Common myeloid progenitor, CD34-positive (primary cell): Measurements from ENCODE around the gene PLA2G4B.

Source experiments
- CTCF ChIA-PET: fragments of 350-600 bp; sonication (Branson Sonifier 250); formaldehyde crosslinking; loops from one replicate; lab custom pipeline; 2021; ENCODE audit warnings: antibody characterized with exemption; lab: Charles Lee
- POLR2A ChIA-PET: fragments of 350-600 bp; sonication (Branson Sonifier 250); formaldehyde crosslinking; loops from one replicate; lab custom pipeline; 2021; ENCODE audit warnings: antibody characterized with exemption; lab: Charles Lee
- DNase-seq, 3 donors: peaks; one replicate each; pipeline versions ENCODE4 v3.0.0 to v3.0.0-alpha.2; 2013
- H3K27ac ChIP-seq, 2 experiments: 1 replicate in 1 of 2; 2 replicates in 1 of 2; pipeline ENCODE4 v1.7.0; 2013; ENCODE audit warnings: inconsistent platforms in 2 of 2, low read length in 2 of 2, mild to moderate bottlenecking in 2 of 2, low read depth in 1 of 2, moderate library complexity in 1 of 2; ENCODE audit not compliant: severe bottlenecking in 2 of 2, insufficient read depth in 1 of 2, poor library complexity in 1 of 2
- H3K27me3 ChIP-seq, 5 experiments: replicated peaks in 2 of 5; 1 replicate in 3 of 5; 2 replicates in 2 of 5; pipeline versions ENCODE4 v1.6.1 to v1.7.0; 2013; ENCODE audit warnings: low read length in 4 of 5, mild to moderate bottlenecking in 2 of 5, moderate library complexity in 2 of 5, inconsistent platforms in 1 of 5; ENCODE audit not compliant: insufficient read depth in 5 of 5, control insufficient read depth in 4 of 5
- H3K36me3 ChIP-seq, 4 experiments: 1 replicate in 2 of 4; 2 replicates in 2 of 4; pipeline versions ENCODE4 v1.6.1 to v1.7.0; 2013; ENCODE audit warnings: low read length in 3 of 4, control low read depth in 1 of 4, mild to moderate bottlenecking in 1 of 4; ENCODE audit not compliant: control insufficient read depth in 4 of 4, insufficient read depth in 4 of 4
- H3K4me1 ChIP-seq, 4 experiments: 1 replicate in 3 of 4; 2 replicates in 1 of 4; pipeline versions ENCODE4 v1.6.1 to v1.7.1; 2013; ENCODE audit warnings: low read length in 3 of 4, mild to moderate bottlenecking in 3 of 4, control low read depth in 1 of 4, inconsistent platforms in 1 of 4, moderate library complexity in 1 of 4; ENCODE audit not compliant: control insufficient read depth in 4 of 4, insufficient read depth in 4 of 4; ENCODE audit errors: control extremely low read depth in 1 of 4
- H3K4me3 ChIP-seq, 7 experiments: 1 replicate in 4 of 7; 2 replicates in 3 of 7; pipeline versions ENCODE4 v1.5.1 to v1.7.0; 2013; ENCODE audit warnings: mild to moderate bottlenecking in 7 of 7, low read length in 6 of 7, moderate library complexity in 6 of 7, inconsistent platforms in 2 of 7, low read depth in 2 of 7, control low read depth in 1 of 7; ENCODE audit not compliant: insufficient read depth in 4 of 7, control insufficient read depth in 1 of 7; ENCODE audit errors: extremely low read depth in 1 of 7
- H3K9me3 ChIP-seq, 5 experiments: 1 replicate in 4 of 5; 2 replicates in 1 of 5; pipeline versions ENCODE4 v1.6.1 to v1.7.1; 2013; ENCODE audit warnings: low read length in 4 of 5, mild to moderate bottlenecking in 2 of 5, inconsistent platforms in 1 of 5, low read depth in 1 of 5, moderate library complexity in 1 of 5; ENCODE audit not compliant: control insufficient read depth in 4 of 5, insufficient read depth in 2 of 5; ENCODE audit errors: control extremely low read depth in 1 of 5
- WGBS: methylation state at CpG from one replicate; pipeline ENCODE4 v1.1.5; 2013; ENCODE audit not compliant: insufficient coverage; 5-methylcytosine and 5-hydroxymethylcytosine counted together

The PLA2G4B gene

GRCh38 chr15:41885321-41885720 lies 46.7 kb downstream of the PLA2G4B start:
- H3K27ac ChIP-seq: no peak overlapping the region
- H3K4me1 ChIP-seq: peaks cover 0 to 19% (median 15%) of the 10 kb centered on the region in 4 experiments
- DNase-seq: no peak
- H3K36me3 ChIP-seq: no peaks in the 10 kb centered on the region
- H3K9me3 ChIP-seq: no peaks in the 10 kb centered on the region
- H3K4me3 ChIP-seq: no peak overlapping the region
- POLR2A ChIA-PET: no interaction called here
- CTCF ChIA-PET: interaction anchor here (1.7 kb wide), 1 partner anchor 10 kb away, joined by 4 read pairs; no protein-coding TSS in a partner anchor
- peaks cover 0 to 20% (median 10%) of the 10 kb centered on the region in 5 experiments for H3K27me3 ChIP-seq

DNA sequence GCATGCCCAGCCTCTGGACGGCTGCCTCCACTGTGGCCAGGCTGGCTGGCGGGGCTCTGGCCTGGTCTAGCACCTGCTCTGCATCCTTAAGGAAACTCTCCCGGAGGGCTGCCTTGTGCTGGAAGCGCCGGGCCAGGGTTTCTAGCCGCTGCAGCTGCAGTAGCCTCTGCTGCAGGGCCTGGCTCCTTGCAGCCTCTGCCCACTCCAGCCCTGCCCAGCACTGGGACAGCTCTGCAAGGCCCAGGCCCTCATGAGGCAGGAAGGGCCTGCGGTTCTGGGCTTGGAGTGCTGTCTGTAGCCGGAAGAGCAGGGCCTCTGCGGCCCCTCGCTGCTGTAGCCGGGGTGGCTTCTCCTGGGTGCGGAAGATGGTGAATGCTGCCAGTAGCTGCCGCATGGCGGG lies 47.2 kb downstream of the PLA2G4B start:
- Histone ChIP-seq H3K27ac (no peak overlapping the region), H3K4me3 (no peak overlapping the region), H3K9me3 (no peaks in the 10 kb centered on the region), H3K27me3 (peaks cover 0 to 15% (median 7%) of the 10 kb centered on the region in 5 experiments), H3K36me3 (no peaks in the 10 kb centered on the region), H3K4me1 (peaks cover 0 to 19% (median 15%) of the 10 kb centered on the region in 4 experiments)
- CTCF ChIA-PET: interaction anchor here (1.7 to 1.8 kb wide), 2 partner anchors 9 to 10 kb away, joined by 4 to 5 read pairs; no protein-coding TSS in a partner anchor
- DNase-seq: no peak
- WGBS: 90% methylated on average over 14 of the region's 14 CpGs
- POLR2A ChIA-PET: no interaction called here

- H3K36me3 ChIP-seq: no peaks in the 10 kb centered on the region
- 93% methylated on average over 6 of the region's 7 CpGs for WGBS
- H3K4me1 ChIP-seq: peaks cover 0 to 16% (median 15%) of the 10 kb centered on the region in 4 experiments
- CTCF ChIA-PET: interaction anchor here (1.7 to 1.8 kb wide), 2 partner anchors 9 to 10 kb away, joined by 4 to 5 read pairs; no protein-coding TSS in a partner anchor
- DNase-seq: no peak
- H3K27me3 ChIP-seq: peaks cover 0 to 6% (median 0%) of the 10 kb centered on the region in 5 experiments
- no peaks in the 10 kb centered on the region for H3K9me3 ChIP-seq
- no peak overlapping the region for H3K27ac ChIP-seq
- POLR2A ChIA-PET: no interaction called here
- no peak overlapping the region for H3K4me3 ChIP-seq
Measured at GRCh38 chr15:41886741-41887140, 48.1 kb downstream of the PLA2G4B start.

DNA sequence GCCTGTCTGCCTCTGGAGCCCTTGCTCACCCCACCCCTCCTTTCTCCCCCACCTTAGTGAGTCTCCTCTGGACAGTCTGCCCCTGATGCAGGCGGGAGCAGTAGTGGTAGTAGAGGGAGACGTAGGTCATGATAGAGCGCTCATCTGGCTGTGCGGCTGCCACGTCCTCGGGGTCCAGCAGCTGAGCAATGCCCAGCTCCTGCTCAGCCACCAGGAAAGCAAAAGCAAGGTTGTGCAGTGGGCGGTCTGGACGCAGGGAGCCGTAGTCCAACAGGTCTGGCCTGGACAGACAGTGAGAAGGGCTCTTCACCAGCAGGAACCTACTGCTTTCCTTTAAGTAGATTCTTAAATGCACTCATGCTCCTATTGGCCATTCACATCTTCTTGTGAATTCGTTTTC lies 48.5 kb downstream of the PLA2G4B start:
- DNase-seq: no peak
- Histone ChIP-seq H3K4me3 (no peak overlapping the region), H3K27me3 (peaks cover 0 to 4% (median 0%) of the 10 kb centered on the region in 5 experiments), H3K27ac (no peak overlapping the region), H3K4me1 (peaks cover 0 to 16% (median 13%) of the 10 kb centered on the region in 4 experiments), H3K9me3 (no peaks in the 10 kb centered on the region), H3K36me3 (no peaks in the 10 kb centered on the region)
- ChIA-PET POLR2A (no interaction called here), CTCF (interaction anchor here (1.8 kb wide), 1 partner anchor 10 kb away, joined by 5 read pairs; no protein-coding TSS in a partner anchor)
- 98% methylated on average over 7 of the region's 10 CpGs for WGBS

DNA sequence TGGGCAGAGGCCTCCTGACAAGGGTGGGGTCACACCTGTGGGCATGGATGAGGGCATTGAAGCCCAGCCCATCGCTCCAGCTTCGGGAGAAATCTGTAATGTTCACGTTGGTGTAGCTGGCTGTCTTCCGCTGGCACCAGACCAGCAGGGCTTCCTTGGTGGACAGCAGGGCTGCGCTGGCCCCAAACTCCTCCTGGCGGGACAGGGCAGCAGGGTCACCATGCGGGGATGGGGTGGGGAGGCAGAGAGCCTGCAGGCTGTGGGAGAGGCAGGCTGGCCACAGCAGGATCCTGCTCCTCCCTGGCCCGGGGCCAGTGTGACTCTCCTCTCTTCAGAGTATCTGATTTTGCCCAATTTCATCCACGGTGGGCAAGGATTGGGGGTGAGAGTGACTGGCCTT lies 49.2 kb downstream of the PLA2G4B start:
- Histone ChIP-seq H3K27ac (no peak overlapping the region), H3K36me3 (no peaks in the 10 kb centered on the region), H3K9me3 (no peaks in the 10 kb centered on the region), H3K4me1 (peaks cover 0 to 14% (median 13%) of the 10 kb centered on the region in 4 experiments), H3K4me3 (no peak overlapping the region), H3K27me3 (no peaks in the 10 kb centered on the region)
- ChIA-PET POLR2A (no interaction called here), CTCF (interaction anchor here (1.8 kb wide), 1 partner anchor 11 kb away, joined by 5 read pairs; no protein-coding TSS in a partner anchor)
- DNase-seq: no peak
- 94% methylated on average over 8 of the region's 9 CpGs for WGBS

GRCh38 chr15:41888662-41889253 lies 50.1 kb downstream of the PLA2G4B start:
- Histone ChIP-seq H3K36me3 (no peaks in the 10 kb centered on the region), H3K9me3 (no peaks in the 10 kb centered on the region), H3K27me3 (no peaks in the 10 kb centered on the region), H3K27ac (no peak overlapping the region), H3K4me3 (no peak overlapping the region), H3K4me1 (peaks cover 0 to 16% (median 11%) of the 10 kb centered on the region in 4 experiments)
- ChIA-PET CTCF (no interaction called here), POLR2A (no interaction called here)
- DNase-seq: peak in 2 of 3 donors; percentile 25 to 27
- 54% methylated on average over 4 of the region's 7 CpGs for whole genome bisulfite sequencing

DNA sequence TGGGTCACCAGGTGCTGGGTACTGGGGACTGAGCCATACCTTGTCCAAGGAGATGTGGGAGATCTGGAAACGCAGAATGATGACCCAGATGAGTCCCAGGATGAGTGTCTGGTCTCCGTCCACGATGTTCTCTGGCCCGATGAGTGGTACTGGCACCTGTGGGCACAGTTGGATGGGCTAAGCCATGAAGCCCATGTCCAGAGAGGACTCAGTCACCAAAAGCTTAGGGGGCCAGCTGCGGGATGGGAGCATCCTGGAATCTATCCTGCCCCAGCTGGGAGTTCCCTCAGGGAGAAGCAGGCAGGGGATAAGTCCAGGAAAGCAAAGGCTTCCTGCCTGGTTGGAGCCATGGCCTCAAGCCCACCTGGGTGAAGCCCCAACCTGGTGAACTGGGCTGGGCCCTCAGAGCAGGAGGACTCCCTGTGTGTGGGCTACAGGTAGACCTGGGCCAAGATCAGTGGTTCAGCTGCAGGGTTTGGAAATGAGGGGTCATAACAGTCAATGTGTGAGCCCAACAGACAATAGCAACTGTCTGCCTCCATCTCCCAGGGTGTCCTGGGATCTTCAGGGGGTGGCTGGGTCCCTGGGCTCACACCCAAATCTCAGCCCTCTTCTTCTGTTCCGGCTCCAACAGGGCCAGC lies 51.5 kb downstream of the PLA2G4B start:
- DNase-seq: no peak
- POLR2A ChIA-PET: no interaction called here
- Histone ChIP-seq H3K9me3 (no peaks in the 10 kb centered on the region), H3K27ac (no peak overlapping the region), H3K4me1 (peaks cover 0 to 30% (median 25%) of the 10 kb centered on the region in 4 experiments), H3K36me3 (no peaks in the 10 kb centered on the region), H3K27me3 (no peaks in the 10 kb centered on the region), H3K4me3 (no peak overlapping the region)
- 94% methylated on average over 6 of the region's 6 CpGs for WGBS
- CTCF ChIA-PET: interaction anchor here (1.1 kb wide), 1 partner anchor 18 kb away, joined by 4 read pairs; no protein-coding TSS in a partner anchor
